ENCODE measurements around the gene RNF214. TPM values are rescaled to one million over a fixed set of nuclear protein-coding genes. Genes with fewer than 3 reads are reported as not detected.

Gene RNF214
- total RNA-seq, 3 donors from 2014 or later = 12.3 to 13.3 (median 12.5) TPM

DNA sequence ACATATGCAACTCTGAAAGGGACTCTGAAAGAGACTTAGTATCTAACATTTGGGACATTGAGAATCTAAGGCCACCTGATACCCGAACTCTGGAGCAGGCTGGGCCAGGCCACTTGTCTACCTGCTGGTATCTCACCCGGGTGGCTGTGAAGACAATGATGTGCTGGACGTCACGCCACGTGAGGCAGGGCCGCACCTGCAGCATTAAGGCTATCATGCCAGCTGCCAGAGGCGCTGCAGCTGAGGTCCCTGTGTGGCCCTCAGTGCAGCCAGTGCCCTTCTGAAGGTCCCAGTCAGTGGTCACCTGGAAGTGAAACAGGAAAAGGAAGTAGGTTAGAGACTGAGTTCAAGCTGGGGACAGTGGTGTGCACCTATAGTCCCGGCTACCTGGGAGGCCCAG lies 13.0 kb upstream of the RNF214 start:
- Histone ChIP-seq H3K36me3 (no peaks in the 10 kb centered on the region), H3K4me1 (peaks cover 15 to 33% of the 10 kb centered on the region in 2 donors), H3K27me3 (no peaks in the 10 kb centered on the region), H3K4me3 (no peak overlapping the region), H3K27ac (peak overlapping the region; percentile 89 to 93), H3K9me3 (no peaks in the 10 kb centered on the region)
- TF ChIP-seq, protein P1, sequence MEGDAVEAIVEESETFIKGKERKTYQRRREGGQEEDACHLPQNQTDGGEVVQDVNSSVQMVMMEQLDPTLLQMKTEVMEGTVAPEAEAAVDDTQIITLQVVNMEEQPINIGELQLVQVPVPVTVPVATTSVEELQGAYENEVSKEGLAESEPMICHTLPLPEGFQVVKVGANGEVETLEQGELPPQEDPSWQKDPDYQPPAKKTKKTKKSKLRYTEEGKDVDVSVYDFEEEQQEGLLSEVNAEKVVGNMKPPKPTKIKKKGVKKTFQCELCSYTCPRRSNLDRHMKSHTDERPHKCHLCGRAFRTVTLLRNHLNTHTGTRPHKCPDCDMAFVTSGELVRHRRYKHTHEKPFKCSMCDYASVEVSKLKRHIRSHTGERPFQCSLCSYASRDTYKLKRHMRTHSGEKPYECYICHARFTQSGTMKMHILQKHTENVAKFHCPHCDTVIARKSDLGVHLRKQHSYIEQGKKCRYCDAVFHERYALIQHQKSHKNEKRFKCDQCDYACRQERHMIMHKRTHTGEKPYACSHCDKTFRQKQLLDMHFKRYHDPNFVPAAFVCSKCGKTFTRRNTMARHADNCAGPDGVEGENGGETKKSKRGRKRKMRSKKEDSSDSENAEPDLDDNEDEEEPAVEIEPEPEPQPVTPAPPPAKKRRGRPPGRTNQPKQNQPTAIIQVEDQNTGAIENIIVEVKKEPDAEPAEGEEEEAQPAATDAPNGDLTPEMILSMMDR (IDR thresholded peaks at IDR 0.05) = no peak
- TF ChIP-seq POLR2A (IDR thresholded peaks at IDR 0.05) = no peak
- TF ChIP-seq POLR2AphosphoS5 (IDR thresholded peaks at IDR 0.05) = no peak
- intact Hi-C loops (cut with DNase I; ENCODE audit: low total_unique reads) = no loop called here
- peak in 1 of 2 donors; percentile 38 for DNase-seq (ENCODE audit: low spot score in 2 of 2)

DNA sequence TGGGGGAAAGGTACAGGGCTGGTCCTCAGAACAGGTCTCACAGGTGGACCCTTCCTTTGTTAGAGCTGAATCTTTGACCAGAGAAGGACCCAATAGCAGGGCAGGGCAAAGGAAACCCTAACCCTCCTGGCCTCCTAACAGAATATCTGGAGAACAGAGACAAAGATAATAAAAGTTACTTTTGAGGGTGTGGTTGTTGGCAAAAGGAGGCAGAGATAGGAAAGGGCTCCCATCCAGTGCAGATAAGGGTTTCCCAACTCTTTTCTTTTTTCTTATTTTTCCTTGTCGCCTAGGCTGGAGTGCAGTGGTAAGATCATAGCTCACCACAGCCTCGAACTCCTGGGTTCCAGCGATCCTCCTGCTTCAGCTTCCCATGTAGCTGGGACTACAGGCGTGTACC lies 12.5 kb upstream of the RNF214 start:
- intact Hi-C loops (cut with DNase I; ENCODE audit: low total_unique reads) = loop anchor here (10.0 kb wide), 1 partner anchor 345 kb away; no protein-coding TSS in a partner anchor
- peak overlapping the region; percentile 89 to 93 for H3K27ac ChIP-seq
- no peak overlapping the region for H3K4me3 ChIP-seq
- H3K9me3 ChIP-seq = no peaks in the 10 kb centered on the region
- H3K27me3 ChIP-seq = no peaks in the 10 kb centered on the region
- no peaks in the 10 kb centered on the region for H3K36me3 ChIP-seq
- TF ChIP-seq, protein P1 (IDR thresholded peaks at IDR 0.05) = no peak
- TF ChIP-seq POLR2AphosphoS5 (IDR thresholded peaks at IDR 0.05) = no peak
- no peak for TF ChIP-seq POLR2A (IDR thresholded peaks at IDR 0.05)
- peaks cover 15 to 33% of the 10 kb centered on the region in 2 donors for H3K4me1 ChIP-seq
- DNase-seq (ENCODE audit: low spot score in 2 of 2) = no peak

DNA sequence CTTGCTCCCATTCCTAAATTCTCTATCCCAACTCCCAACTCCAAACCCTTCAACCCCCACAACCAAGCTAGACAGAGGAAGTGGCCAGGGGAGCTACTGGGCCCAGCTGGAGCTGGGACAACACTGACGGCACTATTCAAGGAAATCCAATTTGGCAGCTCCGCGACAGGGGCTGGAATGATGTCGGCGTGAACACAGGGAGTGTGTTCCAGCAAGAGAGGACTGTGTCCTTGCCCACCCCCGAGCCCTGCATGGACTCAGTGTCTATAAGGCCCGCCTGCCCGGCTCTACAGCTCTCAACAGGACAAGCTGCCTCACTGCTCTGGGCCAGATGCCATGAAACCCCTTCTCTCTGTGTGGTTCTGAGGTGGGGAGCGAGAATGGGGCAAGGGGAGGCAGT lies 11.9 kb upstream of the RNF214 start:
- peak overlapping the region; percentile 89 to 93 for H3K27ac ChIP-seq
- intact Hi-C loops (cut with DNase I; ENCODE audit: low total_unique reads) = loop anchor here (10.0 kb wide), 1 partner anchor 346 kb away; no protein-coding TSS in a partner anchor
- TF ChIP-seq, protein P1 (IDR thresholded peaks at IDR 0.05) = no peak
- TF ChIP-seq POLR2AphosphoS5 (IDR thresholded peaks at IDR 0.05) (peak in 2 of 3 donors; percentile 45 to 54), POLR2A (IDR thresholded peaks at IDR 0.05) (no peak)
- H3K27me3 ChIP-seq = no peaks in the 10 kb centered on the region
- peak; percentile 49 to 71 for DNase-seq (ENCODE audit: low spot score in 2 of 2)
- H3K4me1 ChIP-seq = peaks cover 15 to 33% of the 10 kb centered on the region in 2 donors
- no peaks in the 10 kb centered on the region for H3K9me3 ChIP-seq
- H3K4me3 ChIP-seq = peak overlapping the region in 1 of 3 donors; percentile 17
- H3K36me3 ChIP-seq = no peaks in the 10 kb centered on the region

DNA sequence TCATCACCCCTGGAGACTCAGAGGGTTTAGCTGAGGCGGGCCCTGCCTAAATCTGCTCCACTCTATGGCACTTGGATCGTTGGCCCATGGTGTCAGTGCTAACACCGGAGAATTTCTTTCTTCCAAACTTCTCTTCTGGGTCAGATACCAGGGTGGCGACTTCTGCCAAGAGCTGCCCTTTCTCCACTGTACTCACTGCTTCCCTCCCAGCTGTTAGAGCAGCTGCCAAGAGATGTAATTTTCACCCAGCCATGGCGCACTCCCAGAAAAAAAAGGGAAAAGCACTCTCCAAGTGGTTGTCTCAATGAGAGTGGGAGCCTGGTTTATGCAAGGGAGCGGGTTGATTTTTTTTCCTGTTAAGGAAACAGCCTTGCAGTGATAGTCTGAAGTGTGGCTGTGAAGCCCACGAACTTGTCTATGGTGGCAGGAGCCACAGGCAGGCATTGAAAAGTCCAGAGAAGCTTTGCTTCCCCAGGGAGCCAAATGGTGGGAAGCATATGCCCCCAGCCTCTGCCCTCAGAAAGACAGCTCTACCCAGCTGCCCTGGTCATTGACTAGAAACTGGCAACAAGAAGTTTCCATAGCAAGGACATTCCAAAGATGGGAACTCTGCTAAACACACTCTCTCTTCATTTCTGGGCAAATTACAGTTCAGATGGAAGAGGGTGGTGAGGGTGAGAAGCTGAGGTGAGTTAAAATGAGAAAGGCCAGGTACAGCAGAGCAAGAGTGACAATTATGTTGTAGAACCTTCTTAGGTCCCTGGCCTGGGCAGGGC lies 11.3 kb upstream of the RNF214 start:
- Histone ChIP-seq H3K4me3 (peak overlapping the region in 1 of 3 donors; percentile 17), H3K9me3 (no peaks in the 10 kb centered on the region), H3K27ac (peak overlapping the region; percentile 89 to 93), H3K27me3 (no peaks in the 10 kb centered on the region), H3K36me3 (no peaks in the 10 kb centered on the region), H3K4me1 (peaks cover 15 to 33% of the 10 kb centered on the region in 2 donors)
- intact Hi-C loops (cut with DNase I; ENCODE audit: low total_unique reads) = loop anchor here (10.0 kb wide), 1 partner anchor 346 kb away; no protein-coding TSS in a partner anchor
- TF ChIP-seq, protein P1 (IDR thresholded peaks at IDR 0.05) = no peak
- no peak for TF ChIP-seq POLR2A (IDR thresholded peaks at IDR 0.05)
- no peak for TF ChIP-seq POLR2AphosphoS5 (IDR thresholded peaks at IDR 0.05)
- peak; percentile 48 to 60 for DNase-seq (ENCODE audit: low spot score in 2 of 2)
